GM19397 (cell line): ENCODE results near the gene ST7.
"Not testable (repeated sequence)": the region's sequence is repeated elsewhere in the genome, so short reads cannot be mapped to it uniquely, and the experiment has no call there.

Source experiments
- ATAC-seq: cut with Tn5 transposase; IDR thresholded peaks from one replicate; pipeline ENCODE4 v1.9.1; 2021; ENCODE audit warnings: mild to moderate bottlenecking, moderate library complexity; ENCODE audit not compliant: unreplicated experiment

The ST7 gene

GRCh38 chr7:117120321-117120720, 167.0 kb downstream of the ST7 start:
- not testable (repeated sequence) for ATAC-seq

GRCh38 chr7:117122036-117122435, 168.7 kb downstream of the ST7 start:
- not testable (repeated sequence) for ATAC-seq

GRCh38 chr7:117122536-117122935, 169.2 kb downstream of the ST7 start:
- no peak for ATAC-seq

GRCh38 chr7:117123311-117123926, 170.1 kb downstream of the ST7 start:
- ATAC-seq, result no peak

GRCh38 chr7:117124591-117125220, 171.4 kb downstream of the ST7 start:
- peak; percentile 73 for ATAC-seq

- ATAC-seq, result no peak
Observed at GRCh38 chr7:117126676-117127075, 173.4 kb downstream of the ST7 start.

GRCh38 chr7:117127585-117128168, 174.4 kb downstream of the ST7 start:
- ATAC-seq, result peak; percentile 58

- no peak for ATAC-seq
Observed at GRCh38 chr7:117129521-117129955, 176.2 kb downstream of the ST7 start.

- ATAC-seq, result no peak
Observed at GRCh38 chr7:117130262-117130661, 177.0 kb downstream of the ST7 start.

GRCh38 chr7:117132321-117133120, 179.2 kb downstream of the ST7 start:
- ATAC-seq, result no peak

GRCh38 chr7:117133125-117133524, 179.8 kb downstream of the ST7 start:
- no peak for ATAC-seq

GRCh38 chr7:117134411-117134810, 181.1 kb downstream of the ST7 start:
- ATAC-seq, result no peak

- peak; percentile 55 for ATAC-seq
Observed at GRCh38 chr7:117134889-117135552, 181.7 kb downstream of the ST7 start.

GRCh38 chr7:117135553-117135891, 182.2 kb downstream of the ST7 start:
- ATAC-seq, result no peak

- ATAC-seq, result no peak
Observed at GRCh38 chr7:117137868-117138267, 184.6 kb downstream of the ST7 start.

GRCh38 chr7:117138495-117138894, 185.2 kb downstream of the ST7 start:
- ATAC-seq, result no peak

- ATAC-seq, result no peak
Observed at GRCh38 chr7:117138981-117139380, 185.7 kb downstream of the ST7 start.

- no peak for ATAC-seq
Observed at GRCh38 chr7:117139397-117139984, 186.2 kb downstream of the ST7 start.

- no peak for ATAC-seq
Observed at GRCh38 chr7:117140921-117141320, 187.6 kb downstream of the ST7 start.

GRCh38 chr7:117143066-117143465, 189.8 kb downstream of the ST7 start:
- no peak for ATAC-seq

GRCh38 chr7:117143580-117143979, 190.3 kb downstream of the ST7 start:
- ATAC-seq, result no peak
